ENCODE results near the gene PRG2. TPM values are rescaled to one million over a fixed set of nuclear protein-coding genes. Genes with fewer than 3 reads are reported as not detected.
A peak's percentile ranks its signal among the peaks of the same experiment; 100 is the strongest.

PRG2 gene
- total RNA-seq, 1 donor from 2014 or later: not detected

DNA sequence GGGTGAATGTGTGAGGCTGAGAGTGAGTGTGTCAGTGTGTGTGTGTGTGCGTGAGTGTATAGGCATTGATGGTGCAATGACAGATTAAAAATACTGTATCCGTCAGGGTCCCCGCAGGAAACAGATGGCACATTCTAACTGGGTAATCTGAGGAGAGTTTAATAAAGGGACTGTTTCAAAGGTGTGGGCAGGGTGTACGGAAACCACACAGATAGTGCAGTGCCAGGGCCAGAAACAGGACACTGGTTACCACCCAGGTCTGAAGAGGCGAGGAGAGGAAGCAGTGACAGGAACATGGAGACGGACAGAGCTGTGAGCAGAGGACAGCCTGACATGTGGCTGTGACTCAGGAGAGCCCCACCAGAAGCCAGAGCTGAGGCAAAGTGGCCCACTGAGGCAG, 35.8 kb downstream of the PRG2 start:
- Histone ChIP-seq H3K27me3 (ENCODE audit: low read depth) (no peaks in the 10 kb centered on the region), H3K27ac (no peak overlapping the region), H3K9me3 (no peaks in the 10 kb centered on the region), H3K36me3 (no peaks in the 10 kb centered on the region), H3K4me3 (no peak overlapping the region), H3K4me1 (peaks cover 10% of the 10 kb centered on the region)
- no peak for TF ChIP-seq CTCF (IDR thresholded peaks at IDR 0.05)
- no peak for ATAC-seq
- intact Hi-C loops (cut with DNase I): no loop called here
- DNase-seq: no peak

DNA sequence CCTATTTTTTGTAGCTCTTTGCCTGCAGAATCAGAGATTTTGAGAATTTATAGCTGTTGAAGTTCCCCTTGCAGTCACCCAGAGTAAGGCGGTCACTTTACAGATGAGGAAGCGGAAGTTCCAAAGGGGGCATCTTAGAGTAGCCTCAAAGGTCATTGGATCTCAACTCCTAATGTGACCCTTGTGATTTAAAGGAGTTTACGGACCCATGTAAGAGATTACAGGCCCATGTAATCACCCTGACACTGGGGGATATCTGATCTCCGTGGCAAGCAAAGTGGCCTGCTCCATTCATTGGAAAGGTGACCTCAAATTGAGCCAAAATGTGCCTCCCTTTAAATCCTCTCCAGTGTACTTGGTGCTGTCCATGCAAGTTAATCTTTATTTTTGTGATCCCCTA, 36.6 kb downstream of the PRG2 start:
- no peak overlapping the region for H3K4me3 ChIP-seq
- peaks cover 14% of the 10 kb centered on the region for H3K4me1 ChIP-seq
- no peak overlapping the region for H3K27ac ChIP-seq
- TF ChIP-seq CTCF (IDR thresholded peaks at IDR 0.05): no peak
- intact Hi-C loops (cut with DNase I): no loop called here
- no peaks in the 10 kb centered on the region for H3K27me3 ChIP-seq (ENCODE audit: low read depth)
- H3K36me3 ChIP-seq: no peaks in the 10 kb centered on the region
- peak in 1 of 2 donors; percentile 31 for ATAC-seq
- DNase-seq: no peak
- no peaks in the 10 kb centered on the region for H3K9me3 ChIP-seq

GRCh38 chr11:57353446-57353845, 37.0 kb downstream of the PRG2 start:
- intact Hi-C loops (cut with DNase I): no loop called here
- no peak for ATAC-seq

GRCh38 chr11:57353036-57353435, 37.4 kb downstream of the PRG2 start:
- H3K27me3 ChIP-seq (ENCODE audit: low read depth): no peaks in the 10 kb centered on the region
- no peak overlapping the region for H3K4me3 ChIP-seq
- H3K27ac ChIP-seq: no peak overlapping the region
- H3K36me3 ChIP-seq: no peaks in the 10 kb centered on the region
- H3K9me3 ChIP-seq: no peaks in the 10 kb centered on the region
- H3K4me1 ChIP-seq: peaks cover 14% of the 10 kb centered on the region
- TF ChIP-seq CTCF (IDR thresholded peaks at IDR 0.05): no peak
- no peak for ATAC-seq
- DNase-seq: no peak
- intact Hi-C loops (cut with DNase I): no loop called here

More at GRCh38 chr11:57353446-57353845, 37.0 kb downstream of the PRG2 start:
- Histone ChIP-seq H3K4me1 (peaks cover 14% of the 10 kb centered on the region), H3K36me3 (no peaks in the 10 kb centered on the region), H3K4me3 (no peak overlapping the region), H3K27me3 (ENCODE audit: low read depth) (no peaks in the 10 kb centered on the region), H3K27ac (no peak overlapping the region), H3K9me3 (no peaks in the 10 kb centered on the region)
- TF ChIP-seq CTCF (IDR thresholded peaks at IDR 0.05): no peak
- DNase-seq: no peak

DNA sequence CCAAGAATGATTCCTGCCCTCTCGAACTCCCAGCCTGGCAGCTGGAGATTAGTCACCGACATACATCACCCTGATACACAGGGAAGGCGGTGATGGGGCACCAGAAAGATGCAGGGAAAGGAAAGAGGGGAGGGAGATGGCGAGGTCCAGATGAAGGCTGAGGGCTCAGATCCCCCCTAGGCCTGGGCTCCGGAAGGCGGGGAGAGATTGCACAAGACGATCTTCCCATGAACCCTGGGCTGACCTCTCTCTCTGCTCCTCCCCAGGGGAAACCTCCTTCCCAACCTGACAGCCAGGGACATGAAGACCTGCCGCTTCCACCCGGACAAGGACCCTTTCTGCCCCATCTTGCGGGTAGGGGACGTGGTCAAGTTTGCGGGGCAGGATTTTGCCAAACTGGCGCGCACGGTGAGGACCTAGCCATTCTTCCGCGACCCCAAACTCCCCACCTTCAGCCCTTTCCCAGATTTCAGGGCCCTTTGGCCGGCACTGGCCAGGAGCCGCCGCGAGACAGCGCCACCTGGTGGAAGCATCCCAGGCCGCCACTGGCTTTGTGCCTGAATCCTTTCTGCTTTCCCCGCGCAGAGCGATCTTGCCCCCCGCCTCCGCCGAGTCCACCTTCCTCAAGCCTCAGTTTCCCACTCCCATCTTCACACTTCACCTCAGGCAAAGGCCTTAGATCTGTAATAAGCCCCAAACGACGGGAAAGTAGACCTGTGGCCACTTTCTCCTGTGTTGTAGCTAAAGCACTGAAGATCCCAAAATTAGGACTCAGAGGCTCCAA, 40.8 kb downstream of the PRG2 start:
- intact Hi-C loops (cut with DNase I): no loop called here
- Histone ChIP-seq H3K4me3 (no peak overlapping the region), H3K27ac (no peak overlapping the region), H3K4me1 (peaks cover 9% of the 10 kb centered on the region), H3K9me3 (no peaks in the 10 kb centered on the region), H3K36me3 (no peaks in the 10 kb centered on the region), H3K27me3 (ENCODE audit: low read depth) (no peaks in the 10 kb centered on the region)
- peak; percentile 94 for TF ChIP-seq CTCF (IDR thresholded peaks at IDR 0.05)
- DNase-seq: peak; percentile 79
- peak; percentile 70 to 77 for ATAC-seq
